Activated CD8-positive, alpha-beta T cell treated with anti-CD3 and anti-CD28 coated beads for 36 hours (primary cell): ENCODE results near the gene SP6. TPM values are rescaled to one million over a fixed set of nuclear protein-coding genes. Genes with fewer than 3 reads are reported as not detected.

Experiments used
- ATAC-seq: fragments of 200-7000 bp; cut with Tn5 transposase; one replicate; pipeline ENCODE4 v1.10.0; 2021; ENCODE audit warnings: mild to moderate bottlenecking, moderate library complexity
- CTCF ChIA-PET: fragments of 350-600 bp; sonication (Branson Sonifier 250); formaldehyde crosslinking; loops from one replicate; lab custom pipeline; 2021; ENCODE audit warnings: antibody characterized with exemption; lab: Charles Lee
- POLR2A ChIA-PET: fragments of 350-600 bp; sonication (Branson Sonifier 250); formaldehyde crosslinking; loops from one replicate; lab custom pipeline; 2021; ENCODE audit warnings: antibody characterized with exemption; lab: Charles Lee
- DNase-seq: peaks from one replicate; pipeline ENCODE4 v3.0.0-alpha.2; 2020
- H3K27ac Mint-ChIP-seq: one replicate; pipeline ENCODE4 v1.8.0; 2021; ENCODE audit warnings: mild to moderate bottlenecking, mixed read lengths
- H3K27me3 Mint-ChIP-seq: one replicate; pipeline ENCODE4 v1.8.0; 2021; ENCODE audit warnings: mixed read lengths
- H3K36me3 Mint-ChIP-seq: one replicate; pipeline ENCODE4 v1.8.0; 2021; ENCODE audit warnings: low read depth, mixed read lengths
- H3K4me1 Mint-ChIP-seq: one replicate; pipeline ENCODE4 v1.8.0; 2021; ENCODE audit warnings: low read depth, mixed read lengths
- H3K4me3 Mint-ChIP-seq: one replicate; pipeline ENCODE4 v1.8.0; 2021; ENCODE audit warnings: mild to moderate bottlenecking, moderate library complexity, mixed read lengths
- H3K9me3 Mint-ChIP-seq: one replicate; pipeline ENCODE4 v1.8.0; 2021; ENCODE audit warnings: mixed read lengths
- CTCF ChIP-seq: fragments of 200-600 bp; IDR thresholded peaks from one replicate; pipeline ENCODE4 v1.8.0; 2022; ENCODE audit warnings: antibody characterized with exemption, mild to moderate bottlenecking
- intact Hi-C: fragments of 100-400 bp; cut with micrococcal nuclease; formaldehyde crosslinking; loops from one replicate; pipeline ENCODE4 v1.10.0; 2022
- total RNA-seq, 2 experiments: library from RNA; stranded (reverse); gene quantifications; one replicate each; pipeline ENCODE4 v1.2.3, GENCODE V29; 2021

The SP6 gene
- total RNA-seq, 2 experiments from 2014 or later = 0.13 to 0.18 TPM

- TF ChIP-seq CTCF = no peak
- Mint-ChIP-seq H3K27me3 (no peaks in the 10 kb centered on the region), H3K36me3 (peaks cover 8% of the 10 kb centered on the region), H3K4me1 (peaks cover 5% of the 10 kb centered on the region), H3K4me3 (no peak overlapping the region), H3K9me3 (no peaks in the 10 kb centered on the region), H3K27ac (no peak overlapping the region)
- ATAC-seq (no peak), DNase-seq (no peak)
- ChIA-PET POLR2A (interaction anchor here (1.5 kb wide), 1 partner anchor 14 kb away, joined by 3 read pairs; no protein-coding TSS in a partner anchor), CTCF (no interaction called here)
- intact Hi-C loops = no loop called here
Measured at GRCh38 chr17:47815106-47815918, 35.7 kb downstream of the SP6 start.

GRCh38 chr17:47813512-47814031, 37.4 kb downstream of the SP6 start:
- Mint-ChIP-seq H3K4me3 (no peak overlapping the region), H3K36me3 (peaks cover 9% of the 10 kb centered on the region), H3K9me3 (no peaks in the 10 kb centered on the region), H3K27me3 (no peaks in the 10 kb centered on the region), H3K4me1 (peaks cover 7% of the 10 kb centered on the region), H3K27ac (no peak overlapping the region)
- no peak for TF ChIP-seq CTCF
- DNase-seq = no peak
- no peak for ATAC-seq
- intact Hi-C loops = no loop called here
- ChIA-PET POLR2A (interaction anchor here (1.5 kb wide), 1 partner anchor 12 kb away, joined by 3 read pairs; no protein-coding TSS in a partner anchor), CTCF (no interaction called here)

- H3K4me1 Mint-ChIP-seq = peaks cover 7% of the 10 kb centered on the region
- H3K4me3 Mint-ChIP-seq = no peak overlapping the region
- H3K27ac Mint-ChIP-seq = no peak overlapping the region
- H3K9me3 Mint-ChIP-seq = no peaks in the 10 kb centered on the region
- H3K27me3 Mint-ChIP-seq = no peaks in the 10 kb centered on the region
- CTCF ChIA-PET = no interaction called here
- DNase-seq (no peak), ATAC-seq (no peak)
- H3K36me3 Mint-ChIP-seq = peaks cover 9% of the 10 kb centered on the region
- intact Hi-C loops = no loop called here
- TF ChIP-seq CTCF = no peak
- POLR2A ChIA-PET = no interaction called here
Measured at GRCh38 chr17:47813077-47813476, 37.9 kb downstream of the SP6 start.

GRCh38 chr17:47812146-47812920, 38.6 kb downstream of the SP6 start:
- H3K9me3 Mint-ChIP-seq = no peaks in the 10 kb centered on the region
- H3K36me3 Mint-ChIP-seq = peaks cover 15% of the 10 kb centered on the region
- no peak overlapping the region for H3K4me3 Mint-ChIP-seq
- DNase-seq = no peak
- intact Hi-C loops = no loop called here
- POLR2A ChIA-PET = no interaction called here
- H3K27ac Mint-ChIP-seq = no peak overlapping the region
- no peaks in the 10 kb centered on the region for H3K27me3 Mint-ChIP-seq
- ATAC-seq = no peak
- CTCF ChIA-PET = no interaction called here
- TF ChIP-seq CTCF = no peak
- peaks cover 7% of the 10 kb centered on the region for H3K4me1 Mint-ChIP-seq
